ENCODE data around the gene PLIN3. TPM values are rescaled to one million over a fixed set of nuclear protein-coding genes. Genes with fewer than 3 reads are reported as not detected.
"Not testable (repeated sequence)": the region's sequence is repeated elsewhere in the genome, so short reads cannot be mapped to it uniquely, and the experiment has no call there.

Gene PLIN3
- total RNA-seq, 1 donor from 2014 or later = 378 TPM

GRCh38 chr19:4811328-4812131, 55.9 kb downstream of the PLIN3 start:
- peak; percentile 33 for DNase-seq (ENCODE audit: low read depth)

- no peak for DNase-seq (ENCODE audit: low read depth)
Observed at GRCh38 chr19:4807188-4807587, 60.3 kb downstream of the PLIN3 start.

GRCh38 chr19:4806384-4806783, 61.1 kb downstream of the PLIN3 start:
- no peak for DNase-seq (ENCODE audit: low read depth)

- DNase-seq (ENCODE audit: low read depth) = not testable (repeated sequence)
Observed at GRCh38 chr19:4805140-4805539, 62.3 kb downstream of the PLIN3 start.

- DNase-seq (ENCODE audit: low read depth) = no peak
Observed at GRCh38 chr19:4803736-4804695, 63.5 kb downstream of the PLIN3 start.

GRCh38 chr19:4802711-4803110, 64.8 kb downstream of the PLIN3 start:
- no peak for DNase-seq (ENCODE audit: low read depth)

- DNase-seq (ENCODE audit: low read depth) = no peak
Observed at GRCh38 chr19:4801085-4801619, 66.3 kb downstream of the PLIN3 start.

GRCh38 chr19:4800591-4801081, 66.8 kb downstream of the PLIN3 start:
- no peak for DNase-seq (ENCODE audit: low read depth)

- no peak for DNase-seq (ENCODE audit: low read depth)
Observed at GRCh38 chr19:4795400-4795799, 72.1 kb downstream of the PLIN3 start.

- DNase-seq (ENCODE audit: low read depth) = no peak
Observed at GRCh38 chr19:4794971-4795370, 72.5 kb downstream of the PLIN3 start.

- DNase-seq (ENCODE audit: low read depth) = not testable (repeated sequence)
Observed at GRCh38 chr19:4793278-4793677, 74.2 kb downstream of the PLIN3 start.

- not testable (repeated sequence) for DNase-seq (ENCODE audit: low read depth)
Observed at GRCh38 chr19:4792866-4793195, 74.6 kb downstream of the PLIN3 start.

GRCh38 chr19:4792019-4792865, 75.2 kb downstream of the PLIN3 start:
- DNase-seq (ENCODE audit: low read depth) = not testable (repeated sequence)

GRCh38 chr19:4791183-4792018, 76.1 kb downstream of the PLIN3 start, which contains the start of gene FEM1A:
Gene FEM1A, plus strand, starts transcription at chr19:4791734. Its CDS starts 121 bp downstream, at chr19:4791855.
- peak; percentile 100 for DNase-seq (ENCODE audit: low read depth)

Other genes with a start within 250 kb of the PLIN3 start
- gene TNFAIP8L1, start 228.2 kb downstream of the PLIN3 start, total RNA-seq = 3.0 and 5.4 TPM in 2 replicates
- gene MYDGF, start 197.3 kb downstream of the PLIN3 start, total RNA-seq = 52.1 and 140 TPM in 2 replicates
- 21.5 and 37.4 TPM in 2 replicates for gene DPP9, start 143.8 kb downstream of the PLIN3 start, total RNA-seq
- gene FEM1A, start 75.9 kb downstream of the PLIN3 start, total RNA-seq = 13.0 and 14.8 TPM in 2 replicates
- gene TICAM1, start 36.0 kb downstream of the PLIN3 start, total RNA-seq = 9.0 and 9.6 TPM in 2 replicates
- not detected in 2 replicates for gene ARRDC5, start 35.2 kb upstream of the PLIN3 start, total RNA-seq
- 18.0 and 26.2 TPM in 2 replicates for gene UHRF1, start 41.8 kb upstream of the PLIN3 start, total RNA-seq
- gene KDM4B, start 101.4 kb upstream of the PLIN3 start, total RNA-seq = 8.7 and 47.0 TPM in 2 replicates